Activated B cell treated with CpG ODN at 0.5 μM for 24 hours (primary cell): ENCODE data around the gene PNMT. TPM values are rescaled to one million over a fixed set of nuclear protein-coding genes. Genes with fewer than 3 reads are reported as not detected.

Experiments
- ATAC-seq: fragments of 200-7000 bp; cut with Tn5 transposase; one replicate; pipeline ENCODE4 v1.10.0; 2021; ENCODE audit warnings: low read depth, mild to moderate bottlenecking, moderate library complexity
- CTCF ChIA-PET: fragments of 350-600 bp; sonication (Branson Sonifier 250); formaldehyde crosslinking; loops from one replicate; lab custom pipeline; 2021; ENCODE audit warnings: antibody characterized with exemption; lab: Charles Lee
- POLR2A ChIA-PET: fragments of 350-600 bp; sonication (Branson Sonifier 250); formaldehyde crosslinking; loops from one replicate; lab custom pipeline; 2021; ENCODE audit warnings: antibody characterized with exemption; lab: Charles Lee
- DNase-seq: peaks from one replicate; pipeline ENCODE4 v3.0.0; 2022
- H3K27ac Mint-ChIP-seq: one replicate; pipeline ENCODE4 v1.8.0; 2020; ENCODE audit warnings: mixed read lengths
- H3K27me3 Mint-ChIP-seq: one replicate; pipeline ENCODE4 v1.8.0; 2021; ENCODE audit warnings: mixed read lengths
- H3K36me3 Mint-ChIP-seq: one replicate; pipeline ENCODE4 v1.8.0; 2021; ENCODE audit warnings: low read depth, mixed read lengths
- H3K4me1 Mint-ChIP-seq: one replicate; pipeline ENCODE4 v1.8.0; 2021; ENCODE audit warnings: mixed read lengths
- H3K4me3 Mint-ChIP-seq: one replicate; pipeline ENCODE4 v1.8.0; 2020; ENCODE audit warnings: mild to moderate bottlenecking, mixed read lengths
- H3K9me3 Mint-ChIP-seq: one replicate; pipeline ENCODE4 v1.8.0; 2020; ENCODE audit warnings: mixed read lengths
- intact Hi-C: fragments of 100-400 bp; cut with micrococcal nuclease; formaldehyde crosslinking; loops from one replicate; pipeline ENCODE4 v1.15.1; 2024
- total RNA-seq: library from RNA; stranded (reverse); gene quantifications from 2 replicates; pipeline ENCODE4 v1.2.3, GENCODE V29; 2022
- TF ChIP-seq, protein P1 (sequence below): fragments of 200-600 bp; IDR thresholded peaks from one replicate; pipeline ENCODE4 v1.8.0; 2022; ENCODE audit warnings: antibody characterized with exemption, mild to moderate bottlenecking

The PNMT gene
- total RNA-seq, 1 donor from 2014 or later = not detected

DNA sequence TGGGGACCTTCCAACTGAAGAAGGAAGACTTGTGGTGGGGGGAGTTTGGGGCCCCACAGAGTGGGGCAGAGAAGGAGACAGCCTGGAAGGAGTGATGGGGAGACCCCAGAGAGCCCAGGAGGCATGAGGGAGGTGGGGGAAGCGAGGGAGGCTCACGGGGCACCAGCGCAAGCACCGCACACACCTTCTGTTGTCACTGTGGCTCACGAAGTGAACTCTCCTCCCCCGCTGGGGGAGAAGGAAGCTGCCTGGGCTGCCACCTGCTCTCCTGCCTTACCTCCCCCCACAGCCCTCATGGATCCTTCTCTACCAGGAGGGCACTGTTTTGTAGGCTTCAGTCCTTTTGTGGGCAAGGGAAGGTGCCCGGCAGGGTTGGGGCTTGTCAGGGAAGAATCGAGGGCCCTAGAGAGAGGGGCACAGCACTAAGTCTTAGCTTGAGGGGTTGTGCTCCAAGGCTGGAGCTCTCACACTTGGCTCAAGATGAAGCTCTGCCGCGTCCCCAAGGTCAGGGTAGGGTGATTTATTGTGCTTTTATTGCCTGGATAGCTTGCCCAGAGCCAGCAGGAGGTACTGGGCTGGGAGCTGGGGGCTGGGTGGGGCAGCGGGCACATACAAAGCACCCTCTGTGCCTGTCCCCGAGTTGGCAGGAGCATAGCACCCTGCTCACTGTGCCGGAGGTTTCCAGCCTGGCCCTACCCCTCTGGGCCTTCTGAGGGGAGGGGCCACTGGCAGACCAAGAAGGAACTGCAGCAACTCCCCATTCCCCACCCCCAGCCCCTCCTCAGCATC is 35.9 kb upstream of the PNMT start:
- H3K4me3 Mint-ChIP-seq = no peak overlapping the region
- TF ChIP-seq, protein P1, sequence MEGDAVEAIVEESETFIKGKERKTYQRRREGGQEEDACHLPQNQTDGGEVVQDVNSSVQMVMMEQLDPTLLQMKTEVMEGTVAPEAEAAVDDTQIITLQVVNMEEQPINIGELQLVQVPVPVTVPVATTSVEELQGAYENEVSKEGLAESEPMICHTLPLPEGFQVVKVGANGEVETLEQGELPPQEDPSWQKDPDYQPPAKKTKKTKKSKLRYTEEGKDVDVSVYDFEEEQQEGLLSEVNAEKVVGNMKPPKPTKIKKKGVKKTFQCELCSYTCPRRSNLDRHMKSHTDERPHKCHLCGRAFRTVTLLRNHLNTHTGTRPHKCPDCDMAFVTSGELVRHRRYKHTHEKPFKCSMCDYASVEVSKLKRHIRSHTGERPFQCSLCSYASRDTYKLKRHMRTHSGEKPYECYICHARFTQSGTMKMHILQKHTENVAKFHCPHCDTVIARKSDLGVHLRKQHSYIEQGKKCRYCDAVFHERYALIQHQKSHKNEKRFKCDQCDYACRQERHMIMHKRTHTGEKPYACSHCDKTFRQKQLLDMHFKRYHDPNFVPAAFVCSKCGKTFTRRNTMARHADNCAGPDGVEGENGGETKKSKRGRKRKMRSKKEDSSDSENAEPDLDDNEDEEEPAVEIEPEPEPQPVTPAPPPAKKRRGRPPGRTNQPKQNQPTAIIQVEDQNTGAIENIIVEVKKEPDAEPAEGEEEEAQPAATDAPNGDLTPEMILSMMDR = no peak
- ATAC-seq (no peak), DNase-seq (no peak)
- peaks cover 20% of the 10 kb centered on the region for H3K4me1 Mint-ChIP-seq
- no peaks in the 10 kb centered on the region for H3K9me3 Mint-ChIP-seq
- intact Hi-C loops = no loop called here
- POLR2A ChIA-PET = interaction anchor here (0.6 kb wide), 1 partner anchor 14 kb away, joined by 4 read pairs; no protein-coding TSS in a partner anchor
- no peak overlapping the region for H3K27ac Mint-ChIP-seq
- peaks cover 15% of the 10 kb centered on the region for H3K27me3 Mint-ChIP-seq
- CTCF ChIA-PET = interaction anchor here (1.0 to 4.0 kb wide), 4 partner anchors 9 to 27 kb away, joined by 3 to 56 read pairs (median 5); no protein-coding TSS in a partner anchor
- no peaks in the 10 kb centered on the region for H3K36me3 Mint-ChIP-seq

DNA sequence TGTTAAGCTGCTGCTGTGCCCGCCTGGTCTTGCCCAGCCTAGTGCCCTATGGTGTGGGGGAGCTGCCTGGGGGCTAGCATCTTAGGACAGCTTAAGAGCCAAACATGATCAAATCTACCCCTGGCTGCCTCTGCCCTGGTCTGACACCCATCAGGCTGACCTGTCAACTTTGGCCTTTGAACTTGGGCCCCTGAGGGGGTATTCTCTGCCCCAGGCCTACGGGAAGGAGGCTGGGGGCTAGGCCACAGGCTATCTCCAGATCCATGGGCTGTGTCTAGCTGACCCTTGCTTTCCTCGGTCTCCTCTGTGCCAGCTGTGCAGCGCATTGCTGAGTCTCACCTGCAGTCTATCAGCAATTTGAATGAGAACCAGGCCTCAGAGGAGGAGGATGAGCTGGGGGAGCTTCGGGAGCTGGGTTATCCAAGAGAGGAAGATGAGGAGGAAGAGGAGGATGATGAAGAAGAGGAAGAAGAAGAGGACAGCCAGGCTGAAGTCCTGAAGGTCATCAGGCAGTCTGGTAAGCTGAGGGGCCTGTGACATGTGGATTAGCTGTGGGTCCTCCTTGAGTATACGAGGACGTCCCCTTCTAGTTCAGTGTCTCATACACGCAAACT is 34.6 kb upstream of the PNMT start:
- POLR2A ChIA-PET = interaction anchor here (0.6 to 0.9 kb wide), 2 partner anchors 11 to 97 kb away, joined by 3 to 6 read pairs; partner anchors contain the start of gene MIEN1
- CTCF ChIA-PET = interaction anchor here (0.6 to 4.0 kb wide), 7 partner anchors 11 to 231 kb away, joined by 3 to 56 read pairs (median 5); partner anchors contain the start of gene PNMT
- Mint-ChIP-seq H3K4me3 (no peak overlapping the region), H3K36me3 (peaks cover 4% of the 10 kb centered on the region), H3K27me3 (peaks cover 9% of the 10 kb centered on the region), H3K9me3 (no peaks in the 10 kb centered on the region), H3K4me1 (peaks cover 33% of the 10 kb centered on the region), H3K27ac (no peak overlapping the region)
- ATAC-seq = no peak
- DNase-seq = no peak
- intact Hi-C loops = no loop called here
- TF ChIP-seq, protein P1 = no peak

DNA sequence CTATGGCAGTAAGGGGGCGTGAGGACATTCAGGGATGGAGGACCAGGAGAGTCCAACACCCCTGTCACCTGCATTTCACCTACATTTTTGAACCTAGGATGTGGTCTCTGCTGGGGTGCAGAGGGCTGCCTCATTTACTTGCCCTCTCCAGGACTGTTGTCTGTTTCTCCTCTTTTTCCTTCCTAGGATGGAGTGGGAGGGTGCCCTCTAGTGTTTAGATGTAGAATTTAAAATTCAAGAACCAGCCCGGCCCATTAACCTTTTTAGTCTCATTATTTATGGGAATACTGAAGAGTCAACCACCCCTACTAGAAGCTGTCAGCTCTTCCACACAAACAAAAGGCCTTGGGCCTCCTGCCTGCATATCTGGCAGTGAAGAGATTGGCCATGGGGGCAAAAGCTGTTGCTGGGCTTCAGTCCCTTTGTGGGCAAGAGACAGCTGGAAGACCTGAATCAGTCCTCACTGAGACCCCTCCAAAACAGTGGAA is 33.8 kb upstream of the PNMT start:
- Mint-ChIP-seq H3K4me3 (no peak overlapping the region), H3K9me3 (no peaks in the 10 kb centered on the region), H3K27me3 (peaks cover 8% of the 10 kb centered on the region), H3K4me1 (peaks cover 40% of the 10 kb centered on the region), H3K27ac (no peak overlapping the region), H3K36me3 (peaks cover 4% of the 10 kb centered on the region)
- ChIA-PET CTCF (interaction anchor here (0.9 to 4.0 kb wide), 8 partner anchors 11 to 346 kb away, joined by 3 to 56 read pairs (median 6); partner anchors contain the start of genes MIEN1, PNMT and PSMD3), POLR2A (interaction anchor here (0.6 to 1.1 kb wide), 2 partner anchors 95 to 121 kb away, joined by 4 to 8 read pairs; no protein-coding TSS in a partner anchor)
- TF ChIP-seq, protein P1 = peak; percentile 43
- ATAC-seq = no peak
- intact Hi-C loops = no loop called here
- no peak for DNase-seq

DNA sequence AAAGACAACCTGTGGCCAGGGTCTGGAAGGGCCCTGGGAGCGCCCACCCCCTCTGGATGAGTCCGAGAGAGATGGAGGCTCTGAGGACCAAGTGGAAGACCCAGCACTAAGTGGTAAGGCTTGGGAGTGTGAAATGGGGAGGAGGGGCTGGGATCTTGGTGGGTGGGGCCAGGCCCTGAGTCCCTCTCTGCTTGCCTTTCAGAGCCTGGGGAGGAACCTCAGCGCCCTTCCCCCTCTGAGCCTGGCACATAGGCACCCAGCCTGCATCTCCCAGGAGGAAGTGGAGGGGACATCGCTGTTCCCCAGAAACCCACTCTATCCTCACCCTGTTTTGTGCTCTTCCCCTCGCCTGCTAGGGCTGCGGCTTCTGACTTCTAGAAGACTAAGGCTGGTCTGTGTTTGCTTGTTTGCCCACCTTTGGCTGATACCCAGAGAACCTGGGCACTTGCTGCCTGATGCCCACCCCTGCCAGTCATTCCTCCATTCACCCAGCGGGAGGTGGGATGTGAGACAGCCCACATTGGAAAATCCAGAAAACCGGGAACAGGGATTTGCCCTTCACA is 32.6 kb upstream of the PNMT start:
- POLR2A ChIA-PET = interaction anchor here (0.7 kb wide), 1 partner anchor 18 kb away, joined by 3 read pairs; no protein-coding TSS in a partner anchor
- intact Hi-C loops = loop anchor here (2.0 to 5.0 kb wide), 3 partner anchors 13 to 347 kb away; partner anchors contain the start of gene PSMD3

More for the DNA sequence above, 32.6 kb upstream of the PNMT start:
- no peak for ATAC-seq
- Mint-ChIP-seq H3K4me3 (peak overlapping the region; percentile 32), H3K36me3 (peaks cover 4% of the 10 kb centered on the region), H3K9me3 (no peaks in the 10 kb centered on the region), H3K4me1 (peaks cover 50% of the 10 kb centered on the region), H3K27me3 (peaks cover 3% of the 10 kb centered on the region), H3K27ac (peak overlapping the region; percentile 65)
- TF ChIP-seq, protein P1 = no peak
- CTCF ChIA-PET = interaction anchor here (1.0 to 4.0 kb wide), 6 partner anchors 13 to 477 kb away, joined by 3 to 56 read pairs (median 7); partner anchors contain the start of genes MIEN1 and PNMT
- DNase-seq = no peak
